Parathyroid adenoma (tissue), 2 donors: Measurements from ENCODE around the gene ZNF496.
"Not testable (repeated sequence)": the region's sequence is repeated elsewhere in the genome, so short reads cannot be mapped to it uniquely, and the experiment has no call there.

Source experiments
- H2AFZ ChIP-seq: fragments of 300-600 bp; sonication (generic); one replicate; pipeline ENCODE4 v1.7.0; 2017; ENCODE audit warnings: antibody characterized with exemption, mild to moderate bottlenecking
- H3K27ac ChIP-seq: fragments of 300-600 bp; sonication (generic); one replicate; pipeline ENCODE4 v1.7.0; 2017
- H3K27me3 ChIP-seq: fragments of 300-600 bp; sonication (generic); one replicate; pipeline ENCODE4 v1.7.0; 2017; ENCODE audit warnings: low read length; ENCODE audit not compliant: control insufficient read depth, insufficient read depth
- H3K36me3 ChIP-seq: fragments of 300-600 bp; sonication (generic); one replicate; pipeline ENCODE4 v1.7.0; 2017; ENCODE audit warnings: low read length; ENCODE audit not compliant: control insufficient read depth, insufficient read depth
- H3K4me1 ChIP-seq: fragments of 300-600 bp; sonication (generic); one replicate; pipeline ENCODE4 v1.7.0; 2017; ENCODE audit warnings: control low read depth
- H3K4me2 ChIP-seq: fragments of 300-600 bp; sonication (generic); one replicate; pipeline ENCODE4 v1.7.0; 2017; ENCODE audit warnings: low read length
- H3K4me3 ChIP-seq: fragments of 300-600 bp; sonication (generic); one replicate; pipeline ENCODE4 v1.7.0; 2017; ENCODE audit warnings: low read depth, low read length
- H3K79me2 ChIP-seq: fragments of 300-600 bp; sonication (generic); one replicate; pipeline ENCODE4 v1.7.0; 2017; ENCODE audit warnings: control low read depth
- H3K9ac ChIP-seq: fragments of 300-600 bp; sonication (generic); one replicate; pipeline ENCODE4 v1.7.0; 2017; ENCODE audit warnings: mild to moderate bottlenecking
- H3K9me3 ChIP-seq: fragments of 300-600 bp; sonication (generic); one replicate; pipeline ENCODE4 v1.7.0; 2017; ENCODE audit warnings: low read length; ENCODE audit not compliant: control insufficient read depth
- CTCF ChIP-seq: fragments of 300-600 bp; sonication (generic); IDR thresholded peaks from one replicate; pipeline ENCODE4 v1.7.0; 2017; ENCODE audit warnings: antibody characterized with exemption, mild to moderate bottlenecking
- donor health status: primary hyperparathyroidism.

Gene ZNF496

GRCh38 chr1:247358920-247359319, 27.3 kb upstream of the ZNF496 start:
- Histone ChIP-seq H3K4me1 (no peaks in the 10 kb centered on the region), H3K27me3 (no peaks in the 10 kb centered on the region), H3K4me2 (no peak overlapping the region), H3K36me3 (no peaks in the 10 kb centered on the region), H3K79me2 (no peaks in the 10 kb centered on the region), H3K9me3 (no peaks in the 10 kb centered on the region), H3K4me3 (no peak overlapping the region), H3K27ac (no peak overlapping the region), H2AFZ (no peak overlapping the region), H3K9ac (no peak overlapping the region)
- TF ChIP-seq CTCF = no peak

GRCh38 chr1:247357781-247358211, 26.1 kb upstream of the ZNF496 start:
- H2AFZ ChIP-seq = peak overlapping the region; percentile 42
- TF ChIP-seq CTCF = no peak
- no peak overlapping the region for H3K4me3 ChIP-seq
- no peaks in the 10 kb centered on the region for H3K4me1 ChIP-seq
- no peak overlapping the region for H3K4me2 ChIP-seq
- no peaks in the 10 kb centered on the region for H3K27me3 ChIP-seq
- H3K36me3 ChIP-seq = no peaks in the 10 kb centered on the region
- H3K79me2 ChIP-seq = no peaks in the 10 kb centered on the region
- no peaks in the 10 kb centered on the region for H3K9me3 ChIP-seq
- no peak overlapping the region for H3K9ac ChIP-seq
- H3K27ac ChIP-seq = no peak overlapping the region

GRCh38 chr1:247357052-247357780, 25.5 kb upstream of the ZNF496 start:
- H3K9ac ChIP-seq = no peak overlapping the region
- H3K27me3 ChIP-seq = no peaks in the 10 kb centered on the region
- H3K27ac ChIP-seq = peak overlapping the region; percentile 11
- no peaks in the 10 kb centered on the region for H3K9me3 ChIP-seq
- no peaks in the 10 kb centered on the region for H3K79me2 ChIP-seq
- TF ChIP-seq CTCF = no peak
- no peaks in the 10 kb centered on the region for H3K36me3 ChIP-seq
- H3K4me2 ChIP-seq = no peak overlapping the region
- no peaks in the 10 kb centered on the region for H3K4me1 ChIP-seq
- no peak overlapping the region for H3K4me3 ChIP-seq
- H2AFZ ChIP-seq = no peak overlapping the region

GRCh38 chr1:247355160-247355559, 23.5 kb upstream of the ZNF496 start:
- H3K27me3 ChIP-seq, H3K9ac ChIP-seq, H3K4me3 ChIP-seq, H3K27ac ChIP-seq, H3K79me2 ChIP-seq, H2AFZ ChIP-seq, H3K36me3 ChIP-seq, H3K9me3 ChIP-seq, H3K4me2 ChIP-seq, H3K4me1 ChIP-seq: not testable (repeated sequence)

- Histone ChIP-seq H3K4me1 (no peaks in the 10 kb centered on the region), H3K9ac (no peak overlapping the region), H2AFZ (no peak overlapping the region), H3K79me2 (no peaks in the 10 kb centered on the region), H3K4me3 (no peak overlapping the region), H3K36me3 (no peaks in the 10 kb centered on the region), H3K9me3 (no peaks in the 10 kb centered on the region), H3K27me3 (no peaks in the 10 kb centered on the region), H3K4me2 (no peak overlapping the region), H3K27ac (no peak overlapping the region)
- no peak for TF ChIP-seq CTCF
Observed at GRCh38 chr1:247352175-247352574, 20.5 kb upstream of the ZNF496 start.
